CD4-positive, alpha-beta T cell treated with Interleukin-17A for 1 hour (primary cell): Measurements from ENCODE around the gene TYROBP.
"Not testable (repeated sequence)": the region's sequence is repeated elsewhere in the genome, so short reads cannot be mapped to it uniquely, and the experiment has no call there.

ENCODE experiments used
- DNase-seq: peaks from one replicate; pipeline ENCODE4 v3.0.0-alpha.2; 2020

The TYROBP gene

GRCh38 chr19:35931161-35931873, 23.2 kb upstream of the TYROBP start:
- DNase-seq: peak; percentile 100

- peak; percentile 74 for DNase-seq
Observed at GRCh38 chr19:35929876-35930275, 21.8 kb upstream of the TYROBP start.

DNA sequence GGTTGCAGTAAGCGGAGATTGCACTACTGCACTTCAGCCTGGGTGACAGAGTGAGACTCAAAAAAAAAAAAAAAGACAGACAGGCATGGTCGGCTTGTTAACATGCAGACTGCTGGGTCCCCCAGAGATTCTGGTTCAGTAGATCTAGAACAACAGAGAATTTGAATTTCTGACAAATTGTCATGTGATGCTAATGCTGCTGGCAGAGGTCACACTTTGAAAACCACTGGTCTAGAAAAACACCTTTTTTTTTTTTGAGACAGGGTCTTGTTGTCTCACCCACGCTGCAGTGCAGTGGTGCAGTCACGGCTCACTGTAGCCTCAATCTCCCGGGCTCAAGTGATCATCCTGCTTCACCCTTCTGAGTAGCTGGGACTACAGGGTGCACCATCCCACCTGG, 20.4 kb upstream of the TYROBP start:
- DNase-seq: no peak

GRCh38 chr19:35925501-35925900, 17.4 kb upstream of the TYROBP start:
- DNase-seq: no peak

DNA sequence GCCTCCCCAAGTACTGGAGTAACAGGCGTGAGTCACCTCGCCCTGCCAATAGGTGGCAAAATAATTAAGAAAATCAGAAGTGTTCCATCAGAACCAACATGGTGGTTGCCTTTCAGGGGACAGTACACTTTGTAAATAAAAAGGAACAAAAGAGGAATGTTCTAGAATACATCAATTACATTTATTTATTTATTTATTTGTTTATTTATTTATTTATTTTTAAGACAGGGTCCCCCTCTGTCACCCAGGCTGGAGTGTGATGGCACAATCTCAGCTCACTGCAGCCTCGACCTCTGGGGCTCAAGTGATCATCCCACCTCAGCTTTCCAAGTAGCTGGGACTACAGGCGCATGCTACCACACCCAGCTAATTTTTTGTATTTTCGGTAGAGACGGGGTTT, 12.9 kb upstream of the TYROBP start:
- no peak for DNase-seq

GRCh38 chr19:35919306-35919705, 11.2 kb upstream of the TYROBP start:
- no peak for DNase-seq

DNA sequence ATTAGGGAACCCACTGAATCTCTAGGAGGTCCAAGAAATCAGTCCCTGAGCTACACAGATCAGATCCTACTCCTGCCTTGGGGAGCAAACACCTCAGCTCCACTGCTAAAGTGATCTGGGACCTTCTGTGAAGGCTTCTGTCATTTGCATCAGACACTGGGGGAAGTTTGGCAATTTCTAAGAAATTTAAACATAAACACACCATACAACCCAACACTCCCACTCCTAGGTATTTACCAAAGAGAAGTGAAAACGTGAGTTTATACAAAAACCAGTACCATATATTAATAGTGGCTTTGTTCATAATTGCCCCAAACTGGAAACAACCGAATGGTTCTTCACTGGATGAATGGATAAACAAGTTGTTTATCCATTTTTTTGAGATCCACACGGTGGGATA, 7.3 kb upstream of the TYROBP start:
- no peak for DNase-seq

DNA sequence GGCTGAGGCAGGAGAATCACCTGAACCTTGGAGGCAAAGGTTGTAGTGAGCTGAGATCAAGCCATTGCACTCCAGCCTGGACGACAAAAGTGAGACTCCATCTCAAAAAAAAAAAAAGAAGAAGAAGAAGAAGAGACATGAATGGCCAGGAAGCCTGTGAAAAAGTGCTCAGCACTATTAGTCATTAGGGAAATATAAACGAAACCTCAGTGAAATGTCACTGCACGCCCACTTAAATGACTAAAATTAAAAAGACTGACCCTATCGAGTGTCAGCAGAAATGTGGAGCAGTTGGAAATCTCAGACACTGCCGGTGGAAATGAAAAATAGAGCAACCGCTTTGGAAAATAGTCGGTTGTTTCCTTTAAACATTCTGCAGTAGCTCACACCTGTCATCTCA, 5.5 kb upstream of the TYROBP start:
- no peak for DNase-seq

GRCh38 chr19:35911790-35912189, 3.7 kb upstream of the TYROBP start:
- DNase-seq: peak; percentile 4

- DNase-seq: no peak
Observed at GRCh38 chr19:35911173-35911572, 3.1 kb upstream of the TYROBP start.

GRCh38 chr19:35910355-35910754, 2.3 kb upstream of the TYROBP start:
- DNase-seq: not testable (repeated sequence)

DNA sequence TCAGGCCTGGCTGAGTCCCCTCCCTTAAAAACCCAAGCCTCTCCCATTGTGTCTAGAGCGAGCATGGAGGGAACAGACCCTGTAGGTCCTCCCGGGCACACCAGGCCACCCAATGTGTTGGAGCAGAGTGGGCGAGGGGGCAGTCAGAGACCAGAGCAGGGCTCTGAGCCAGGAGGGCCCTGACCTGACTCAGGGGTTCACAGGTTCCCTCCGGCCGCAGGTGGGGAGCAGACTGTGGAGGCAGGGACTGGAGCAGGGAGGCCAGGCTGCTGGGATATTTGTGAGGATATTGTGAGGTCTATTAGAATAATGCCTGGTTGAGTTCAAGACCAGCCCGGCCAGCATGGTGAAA, 1.6 kb upstream of the TYROBP start:
- DNase-seq: no peak

GRCh38 chr19:35908973-35909683, 1.0 kb upstream of the TYROBP start:
- DNase-seq: peak; percentile 53

GRCh38 chr19:35907377-35907745, 734 bp downstream of the TYROBP start:
- DNase-seq: no peak

DNA sequence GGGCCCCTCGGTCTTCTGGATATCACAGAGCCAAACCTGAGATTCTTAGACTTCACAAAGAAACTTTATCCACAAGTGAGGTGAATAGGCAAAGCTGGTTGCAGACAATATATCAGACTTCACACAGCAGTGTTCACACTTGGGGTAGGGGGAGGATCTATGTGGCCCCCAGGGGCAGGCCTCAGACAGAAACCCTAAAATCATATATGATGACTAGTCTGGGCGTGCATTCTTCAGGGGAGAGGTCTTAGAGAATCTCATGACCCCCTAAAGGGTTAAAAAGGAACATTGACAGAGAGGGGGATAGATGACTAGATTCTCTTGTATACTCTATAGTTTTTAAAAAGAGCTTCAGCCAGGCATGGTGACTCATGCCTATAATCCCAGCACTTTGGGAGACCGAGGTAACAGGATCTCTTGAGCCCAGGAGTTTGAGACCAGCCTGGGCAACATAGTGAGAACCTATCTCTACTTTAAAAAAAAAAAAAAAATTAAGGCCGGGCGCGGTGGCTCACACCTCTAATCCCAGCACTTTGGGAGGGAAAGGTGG, 2.8 kb downstream of the TYROBP start:
- no peak for DNase-seq

- peak; percentile 1 for DNase-seq
Observed at GRCh38 chr19:35904311-35905068, 3.6 kb downstream of the TYROBP start.

GRCh38 chr19:35903550-35904179, 4.4 kb downstream of the TYROBP start:
- DNase-seq: peak; percentile 94

GRCh38 chr19:35902870-35903475, 5.1 kb downstream of the TYROBP start:
- peak; percentile 24 for DNase-seq

GRCh38 chr19:35901854-35902661, 6.0 kb downstream of the TYROBP start, which contains the start of gene HCST:
Gene HCST, plus strand, starts transcription at chr19:35902529. Its CDS starts 65 bp downstream, at chr19:35902594.
- DNase-seq: peak; percentile 74

DNA sequence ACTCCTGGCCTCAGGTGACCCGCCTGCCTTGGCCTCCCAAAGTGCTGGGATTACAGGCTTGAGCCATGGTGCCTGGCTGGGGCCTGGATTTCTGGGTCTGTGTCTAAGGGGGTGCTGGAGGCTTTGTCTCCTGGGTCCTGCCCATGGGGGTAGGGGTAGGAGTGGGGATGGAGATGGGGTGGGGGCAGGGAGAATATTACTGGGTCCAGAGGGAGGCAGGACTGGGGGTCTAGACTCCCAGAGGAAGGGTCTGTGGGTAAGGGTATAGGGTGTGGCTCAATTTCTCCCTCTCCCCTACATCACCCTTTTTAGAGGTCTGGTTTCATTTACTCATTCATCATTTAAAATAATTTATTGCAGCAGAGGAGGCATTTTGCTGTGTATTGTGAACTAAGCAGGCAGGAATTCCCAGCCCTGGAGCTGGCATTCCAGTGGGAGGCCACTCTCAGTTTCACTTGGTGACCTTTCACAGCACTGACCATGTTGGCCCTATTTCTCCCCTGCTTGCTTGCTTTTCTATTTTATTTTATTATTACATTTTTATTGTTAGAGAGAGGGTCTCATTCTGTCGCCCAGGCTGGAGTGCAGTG, 6.9 kb downstream of the TYROBP start:
- DNase-seq: no peak

GRCh38 chr19:35899547-35900214, 8.4 kb downstream of the TYROBP start:
- peak; percentile 92 for DNase-seq
